ENCODE results near the gene RIPOR1.

RIPOR1 gene

DNA sequence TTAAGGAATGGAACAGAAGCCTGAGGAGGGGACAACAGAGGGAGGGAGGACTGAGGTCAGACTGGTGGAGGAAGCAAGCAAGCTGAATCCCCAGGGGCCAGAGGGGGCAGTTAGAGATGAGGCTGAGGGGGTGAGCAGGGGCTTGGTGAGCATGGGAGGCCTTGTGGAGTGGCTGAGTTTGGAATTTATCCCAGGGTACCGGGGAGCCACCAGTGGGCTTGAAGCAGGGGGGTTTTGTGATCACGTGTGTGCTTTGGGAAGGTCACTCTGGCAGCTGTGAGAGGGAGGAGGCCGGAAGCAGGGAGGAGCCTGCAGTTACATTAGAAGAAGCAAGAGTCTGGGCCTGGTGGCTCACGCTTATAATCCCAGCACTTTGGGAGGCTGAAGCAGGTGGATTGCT is 23.8 kb downstream of the RIPOR1 start:
- Histone ChIP-seq H3K27me3 (ENCODE audit: control insufficient read depth in 5 of 5, insufficient read depth in 4 of 5, low read length in 5 of 5) (no peaks in the 10 kb centered on the region), H3K4me1 (ENCODE audit: control insufficient read depth in 5 of 5, insufficient read depth in 5 of 5, low read length in 5 of 5) (peaks cover under 1 to 25% (median 10%) of the 10 kb centered on the region in 5 donors), H3K9me3 (ENCODE audit: control insufficient read depth in 5 of 5, low read length in 5 of 5) (no peaks in the 10 kb centered on the region), H3K9ac (ENCODE audit: low read length in 5 of 5) (peak overlapping the region in 1 of 5 donors; percentile 36), H3K36me3 (ENCODE audit: control insufficient read depth in 5 of 5, insufficient read depth in 5 of 5, low read length in 5 of 5) (peaks cover 0 to 16% (median 3%) of the 10 kb centered on the region in 5 donors), H3K27ac (ENCODE audit: low read depth, low read length) (no peak overlapping the region), H3K4me3 (ENCODE audit: low read depth in 1 of 5, low read length in 5 of 5) (no peak overlapping the region)

DNA sequence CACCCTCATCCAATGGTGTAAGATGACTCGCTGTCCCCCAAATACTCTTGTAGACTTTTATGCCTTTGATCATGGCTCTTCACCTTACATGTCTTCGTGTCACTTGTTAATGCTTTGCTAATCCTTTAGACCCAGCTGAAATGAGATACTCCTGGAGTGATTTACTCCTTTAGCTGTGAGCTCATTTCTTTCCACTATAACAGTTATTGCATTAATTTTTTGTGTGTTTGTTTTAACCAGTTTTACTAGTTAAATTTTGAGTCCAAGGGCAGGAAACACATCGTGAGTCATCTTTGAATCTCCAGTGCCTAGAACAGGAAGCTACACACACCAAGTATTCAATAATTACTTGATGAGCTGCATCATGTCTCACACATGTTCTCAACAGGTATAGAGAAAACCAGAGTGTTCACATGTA is 27.2 kb downstream of the RIPOR1 start:
- H3K4me1 ChIP-seq (ENCODE audit: control insufficient read depth in 5 of 5, insufficient read depth in 5 of 5, low read length in 5 of 5): peaks cover 0 to 17% (median 5%) of the 10 kb centered on the region in 5 donors
- H3K27ac ChIP-seq (ENCODE audit: low read depth, low read length): no peak overlapping the region
- H3K9me3 ChIP-seq (ENCODE audit: control insufficient read depth in 5 of 5, low read length in 5 of 5): no peaks in the 10 kb centered on the region
- no peak overlapping the region for H3K9ac ChIP-seq (ENCODE audit: low read length in 5 of 5)
- H3K36me3 ChIP-seq (ENCODE audit: control insufficient read depth in 5 of 5, insufficient read depth in 5 of 5, low read length in 5 of 5): no peaks in the 10 kb centered on the region
- H3K4me3 ChIP-seq (ENCODE audit: low read depth in 1 of 5, low read length in 5 of 5): no peak overlapping the region
- H3K27me3 ChIP-seq (ENCODE audit: control insufficient read depth in 5 of 5, insufficient read depth in 4 of 5, low read length in 5 of 5): no peaks in the 10 kb centered on the region

DNA sequence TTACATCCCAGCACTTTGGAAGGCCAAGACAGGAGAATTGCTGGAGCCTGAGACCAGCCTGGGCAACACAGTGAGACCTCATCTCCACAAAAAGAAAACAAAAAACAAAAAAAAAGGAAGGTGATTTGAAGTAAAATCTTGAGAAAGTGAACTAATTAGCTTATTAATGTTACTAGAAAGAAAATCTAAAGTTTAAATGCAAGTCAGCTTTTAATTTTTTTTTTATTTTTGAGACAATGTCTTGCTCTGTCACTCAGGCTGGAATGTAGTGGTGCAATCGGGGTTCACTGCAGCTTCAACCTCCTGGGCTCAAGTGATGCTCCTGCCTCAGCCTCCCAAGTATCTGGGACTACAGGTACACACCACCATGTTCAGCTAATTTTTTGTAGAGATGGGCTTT is 30.2 kb downstream of the RIPOR1 start:
- H3K27ac ChIP-seq (ENCODE audit: low read depth, low read length): no peak overlapping the region

DNA sequence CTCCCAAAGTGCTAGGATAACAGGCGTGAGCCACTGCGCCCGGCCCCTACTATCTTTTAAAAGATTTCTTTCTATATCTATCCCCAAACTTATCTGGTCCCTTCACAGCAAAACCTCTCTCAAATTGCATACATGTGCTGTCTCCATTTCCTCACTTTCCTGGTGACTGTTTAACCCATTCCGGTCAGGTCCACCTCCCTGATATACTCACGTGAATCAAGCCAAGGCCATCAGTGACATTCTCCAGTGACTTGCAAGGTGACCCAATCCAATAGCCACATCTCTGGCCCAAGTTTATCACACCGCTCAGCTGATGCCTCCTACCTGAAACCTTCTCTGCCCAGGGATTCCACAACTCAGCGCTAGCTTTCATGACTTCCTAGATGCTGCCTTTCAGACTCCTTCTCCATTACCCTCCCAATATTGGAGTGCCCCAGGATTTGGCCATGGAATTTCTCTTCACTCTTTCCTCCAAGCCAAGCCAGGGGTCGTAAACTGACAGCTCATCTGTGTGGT is 32.3 kb downstream of the RIPOR1 start:
- Histone ChIP-seq H3K4me1 (ENCODE audit: control insufficient read depth in 5 of 5, insufficient read depth in 5 of 5, low read length in 5 of 5) (peaks cover 6 to 36% (median 25%) of the 10 kb centered on the region in 5 donors), H3K27me3 (ENCODE audit: control insufficient read depth in 5 of 5, insufficient read depth in 4 of 5, low read length in 5 of 5) (no peaks in the 10 kb centered on the region), H3K36me3 (ENCODE audit: control insufficient read depth in 5 of 5, insufficient read depth in 5 of 5, low read length in 5 of 5) (no peaks in the 10 kb centered on the region), H3K4me3 (ENCODE audit: low read depth in 1 of 5, low read length in 5 of 5) (peak overlapping the region in 2 of 5 donors; percentile 81 to 83), H3K27ac (ENCODE audit: low read depth, low read length) (peak overlapping the region; percentile 87), H3K9ac (ENCODE audit: low read length in 5 of 5) (peak overlapping the region in 2 of 5 donors; percentile 82 to 89), H3K9me3 (ENCODE audit: control insufficient read depth in 5 of 5, low read length in 5 of 5) (no peaks in the 10 kb centered on the region)

More for the DNA sequence above, 30.2 kb downstream of the RIPOR1 start:
- H3K4me1 ChIP-seq (ENCODE audit: control insufficient read depth in 5 of 5, insufficient read depth in 5 of 5, low read length in 5 of 5): peaks cover 5 to 27% (median 15%) of the 10 kb centered on the region in 5 donors
- H3K4me3 ChIP-seq (ENCODE audit: low read depth in 1 of 5, low read length in 5 of 5): no peak overlapping the region
- no peaks in the 10 kb centered on the region for H3K36me3 ChIP-seq (ENCODE audit: control insufficient read depth in 5 of 5, insufficient read depth in 5 of 5, low read length in 5 of 5)
- no peaks in the 10 kb centered on the region for H3K27me3 ChIP-seq (ENCODE audit: control insufficient read depth in 5 of 5, insufficient read depth in 4 of 5, low read length in 5 of 5)
- H3K9me3 ChIP-seq (ENCODE audit: control insufficient read depth in 5 of 5, low read length in 5 of 5): no peaks in the 10 kb centered on the region
- H3K9ac ChIP-seq (ENCODE audit: low read length in 5 of 5): no peak overlapping the region

DNA sequence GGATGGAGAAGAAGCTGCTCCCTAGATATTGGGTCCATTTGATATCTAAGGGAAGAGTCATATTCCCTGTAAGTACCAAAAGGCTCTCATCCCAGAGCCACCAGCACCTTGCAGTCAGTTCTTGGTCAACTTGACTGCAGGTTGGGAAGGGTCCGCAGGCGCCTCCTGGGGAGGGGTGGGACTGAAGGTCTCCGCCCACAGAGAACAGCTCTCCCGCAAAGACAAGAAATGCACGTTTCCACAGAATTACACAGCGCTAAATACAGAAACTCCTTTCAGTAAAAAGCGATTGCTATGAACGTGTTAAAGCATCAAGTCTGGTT is 32.8 kb downstream of the RIPOR1 start:
- Histone ChIP-seq H3K27ac (ENCODE audit: low read depth, low read length) (peak overlapping the region; percentile 87), H3K27me3 (ENCODE audit: control insufficient read depth in 5 of 5, insufficient read depth in 4 of 5, low read length in 5 of 5) (no peaks in the 10 kb centered on the region), H3K4me3 (ENCODE audit: low read depth in 1 of 5, low read length in 5 of 5) (peak overlapping the region; percentile 74 to 83 (median 78)), H3K4me1 (ENCODE audit: control insufficient read depth in 5 of 5, insufficient read depth in 5 of 5, low read length in 5 of 5) (peaks cover 6 to 33% (median 25%) of the 10 kb centered on the region in 5 donors), H3K9ac (ENCODE audit: low read length in 5 of 5) (peak overlapping the region; percentile 28 to 89 (median 82)), H3K9me3 (ENCODE audit: control insufficient read depth in 5 of 5, low read length in 5 of 5) (no peaks in the 10 kb centered on the region), H3K36me3 (ENCODE audit: control insufficient read depth in 5 of 5, insufficient read depth in 5 of 5, low read length in 5 of 5) (no peaks in the 10 kb centered on the region)

DNA sequence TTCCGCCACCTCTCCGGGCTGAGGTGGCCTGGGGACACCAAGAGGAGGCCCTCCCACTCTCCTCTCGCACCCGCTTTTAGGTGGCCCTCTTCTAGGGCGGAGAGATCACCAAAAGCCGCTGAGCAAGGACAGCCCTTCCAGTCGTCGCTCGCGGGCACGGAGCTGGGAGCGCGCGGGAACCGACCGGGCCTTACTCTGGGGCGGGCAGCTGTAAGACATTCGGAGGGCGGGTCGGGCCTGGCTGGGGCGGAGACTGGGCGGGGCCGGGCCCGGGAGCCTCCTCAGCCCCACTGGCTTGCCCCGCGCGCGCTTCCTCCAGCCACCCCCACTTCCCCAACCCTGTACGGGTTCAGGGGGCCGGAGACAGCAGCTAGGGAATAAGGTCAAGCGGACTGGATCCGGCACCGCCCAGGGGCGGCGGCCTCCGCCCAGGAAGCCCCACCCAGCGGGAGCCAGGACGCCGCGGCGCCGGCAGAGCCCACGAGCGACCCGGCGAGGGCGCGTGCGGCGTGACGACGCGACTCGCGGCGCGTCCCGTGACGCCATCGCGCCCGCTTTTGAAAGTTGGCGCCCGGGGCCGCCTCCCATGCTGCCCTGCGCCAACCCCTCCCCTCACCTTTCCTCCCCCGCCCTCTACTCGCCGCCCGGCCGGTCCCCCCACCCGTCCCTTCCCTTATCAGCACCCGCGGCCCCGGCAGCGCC is 33.3 kb downstream of the RIPOR1 start:
- Histone ChIP-seq H3K9me3 (ENCODE audit: control insufficient read depth in 5 of 5, low read length in 5 of 5) (no peaks in the 10 kb centered on the region), H3K27me3 (ENCODE audit: control insufficient read depth in 5 of 5, insufficient read depth in 4 of 5, low read length in 5 of 5) (no peaks in the 10 kb centered on the region), H3K9ac (ENCODE audit: low read length in 5 of 5) (peak overlapping the region; percentile 28 to 89 (median 82)), H3K36me3 (ENCODE audit: control insufficient read depth in 5 of 5, insufficient read depth in 5 of 5, low read length in 5 of 5) (no peaks in the 10 kb centered on the region), H3K27ac (ENCODE audit: low read depth, low read length) (peak overlapping the region; percentile 87), H3K4me3 (ENCODE audit: low read depth in 1 of 5, low read length in 5 of 5) (peak overlapping the region; percentile 74 to 84 (median 81)), H3K4me1 (ENCODE audit: control insufficient read depth in 5 of 5, insufficient read depth in 5 of 5, low read length in 5 of 5) (peaks cover 6 to 33% (median 25%) of the 10 kb centered on the region in 5 donors)

DNA sequence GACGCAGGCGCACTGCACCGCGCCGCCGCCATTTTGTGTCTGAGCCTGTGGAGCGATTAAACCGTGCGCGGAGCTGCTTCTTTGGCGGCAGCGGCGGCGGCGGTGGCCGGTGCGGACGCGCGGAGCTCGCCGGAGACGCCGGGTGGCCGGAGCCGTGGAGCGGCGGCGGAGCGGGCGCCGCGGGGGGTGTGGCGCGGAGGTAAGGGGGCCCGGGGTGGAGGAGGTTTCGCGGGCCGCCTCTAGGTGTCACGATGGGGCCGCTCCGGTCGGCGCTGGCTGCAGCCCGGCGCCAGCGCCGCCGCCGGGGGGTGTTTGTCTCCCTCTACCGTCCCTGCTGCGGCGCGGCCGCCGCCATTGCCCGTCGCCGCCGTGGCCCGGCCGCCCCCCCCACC is 33.9 kb downstream of the RIPOR1 start, which contains the start of gene CTCF:
Gene CTCF, plus strand, starts transcription at position 1 of the 392 bp plus-strand sequence. CDS start 48,307 bp downstream, outside the sequence.
- H3K27ac ChIP-seq (ENCODE audit: low read depth, low read length): peak within 1 kb of the TSS; percentile 94
- H3K9me3 ChIP-seq (ENCODE audit: control insufficient read depth in 5 of 5, low read length in 5 of 5): no peaks in the 10 kb centered on the region
- H3K9ac ChIP-seq (ENCODE audit: low read length in 5 of 5): peak within 1 kb of the TSS; percentile 28 to 91 (median 88)
- H3K27me3 ChIP-seq (ENCODE audit: control insufficient read depth in 5 of 5, insufficient read depth in 4 of 5, low read length in 5 of 5): no peaks in the 10 kb centered on the region
- peaks cover 6 to 33% (median 25%) of the 10 kb centered on the region in 5 donors for H3K4me1 ChIP-seq (ENCODE audit: control insufficient read depth in 5 of 5, insufficient read depth in 5 of 5, low read length in 5 of 5)
- H3K36me3 ChIP-seq (ENCODE audit: control insufficient read depth in 5 of 5, insufficient read depth in 5 of 5, low read length in 5 of 5): no peaks in the 10 kb centered on the region
- peak within 1 kb of the TSS; percentile 81 to 92 (median 83) for H3K4me3 ChIP-seq (ENCODE audit: low read depth in 1 of 5, low read length in 5 of 5)

DNA sequence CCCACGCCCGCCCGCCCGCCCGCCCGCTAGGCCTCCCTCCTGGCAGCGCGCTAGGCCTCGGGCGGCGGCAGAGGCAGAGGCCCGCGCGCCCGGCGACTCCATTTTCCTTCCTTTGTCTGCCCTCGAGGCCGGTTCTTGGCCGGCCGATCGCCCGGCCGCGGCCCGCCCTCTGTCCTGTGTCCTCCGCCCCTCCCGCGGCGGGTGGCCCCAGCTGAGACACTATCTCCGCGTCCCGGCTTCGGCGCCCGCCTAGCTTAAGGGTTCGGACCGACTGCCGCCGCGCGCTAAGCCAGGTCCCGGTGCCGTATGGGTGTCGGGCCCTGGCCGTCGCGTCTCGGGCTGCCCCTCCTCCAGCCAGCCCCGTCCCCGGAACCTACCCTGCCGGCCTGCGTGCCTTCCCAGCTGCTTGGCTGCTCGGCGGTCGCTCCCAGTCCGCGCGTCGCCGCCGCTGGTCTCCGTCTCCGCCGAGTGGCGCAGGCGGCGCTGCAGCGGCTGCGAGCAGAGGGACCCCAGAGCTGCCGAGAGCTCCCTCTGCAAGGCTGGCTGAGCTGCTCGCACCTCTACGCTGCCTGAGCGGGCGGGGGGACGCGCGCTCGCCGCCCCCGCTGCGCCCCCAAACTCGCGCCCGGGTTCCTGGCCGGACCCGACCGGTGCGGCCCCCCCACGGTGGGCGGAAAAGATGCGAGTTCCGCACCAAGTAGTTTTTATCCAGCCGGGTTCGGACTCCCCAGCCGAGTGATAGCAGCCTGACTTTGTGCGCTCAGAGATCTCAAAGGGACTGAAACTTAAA is 34.5 kb downstream of the RIPOR1 start:
- H3K27me3 ChIP-seq (ENCODE audit: control insufficient read depth in 5 of 5, insufficient read depth in 4 of 5, low read length in 5 of 5): no peaks in the 10 kb centered on the region
- H3K9ac ChIP-seq (ENCODE audit: low read length in 5 of 5): peak overlapping the region; percentile 73 to 91 (median 88)
- peak overlapping the region; percentile 81 to 92 (median 84) for H3K4me3 ChIP-seq (ENCODE audit: low read depth in 1 of 5, low read length in 5 of 5)
- H3K9me3 ChIP-seq (ENCODE audit: control insufficient read depth in 5 of 5, low read length in 5 of 5): no peaks in the 10 kb centered on the region
- H3K4me1 ChIP-seq (ENCODE audit: control insufficient read depth in 5 of 5, insufficient read depth in 5 of 5, low read length in 5 of 5): peaks cover 6 to 33% (median 25%) of the 10 kb centered on the region in 5 donors
- no peaks in the 10 kb centered on the region for H3K36me3 ChIP-seq (ENCODE audit: control insufficient read depth in 5 of 5, insufficient read depth in 5 of 5, low read length in 5 of 5)
- H3K27ac ChIP-seq (ENCODE audit: low read depth, low read length): peak overlapping the region; percentile 94

DNA sequence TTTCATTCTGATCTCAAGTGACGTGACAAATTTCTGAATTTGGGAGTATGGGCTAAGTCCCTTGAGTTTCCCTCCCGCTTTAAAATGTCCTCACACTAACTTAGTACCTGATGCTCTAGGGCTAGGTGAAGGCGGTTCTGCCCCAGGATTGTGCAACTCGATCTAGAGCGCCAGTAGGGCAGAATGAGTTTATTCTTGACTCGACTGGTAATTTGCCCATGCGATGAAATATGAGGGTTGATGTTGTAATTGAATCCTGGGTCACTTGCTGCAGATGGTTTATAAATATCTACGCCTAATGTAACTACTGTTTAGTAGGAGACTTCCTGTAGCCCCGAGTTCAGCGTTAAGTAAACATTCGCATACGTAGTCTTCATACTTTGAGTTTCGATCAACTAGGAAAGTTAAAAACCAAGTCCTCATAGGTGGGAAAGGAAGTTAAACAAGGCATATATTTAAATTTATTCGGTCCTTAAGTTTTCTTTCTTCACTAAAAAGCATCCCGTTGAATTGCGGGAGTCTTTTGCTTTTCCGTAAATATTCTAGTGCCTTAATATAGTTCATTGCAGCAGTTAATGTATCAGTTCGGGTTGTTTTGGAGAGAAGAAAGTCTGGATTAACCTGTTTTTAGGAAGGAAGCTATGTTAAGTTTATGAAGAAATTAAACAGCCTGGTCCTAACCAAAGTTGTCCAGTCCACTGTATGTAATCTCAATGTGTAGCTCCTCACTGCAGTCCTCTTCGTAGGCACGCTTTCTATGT is 35.3 kb downstream of the RIPOR1 start:
- peaks cover 6 to 33% (median 25%) of the 10 kb centered on the region in 5 donors for H3K4me1 ChIP-seq (ENCODE audit: control insufficient read depth in 5 of 5, insufficient read depth in 5 of 5, low read length in 5 of 5)
- H3K9ac ChIP-seq (ENCODE audit: low read length in 5 of 5): peak overlapping the region; percentile 73 to 91 (median 88)
- no peaks in the 10 kb centered on the region for H3K27me3 ChIP-seq (ENCODE audit: control insufficient read depth in 5 of 5, insufficient read depth in 4 of 5, low read length in 5 of 5)

More for the DNA sequence above, 35.3 kb downstream of the RIPOR1 start:
- peak overlapping the region; percentile 81 to 92 (median 84) for H3K4me3 ChIP-seq (ENCODE audit: low read depth in 1 of 5, low read length in 5 of 5)
- no peaks in the 10 kb centered on the region for H3K36me3 ChIP-seq (ENCODE audit: control insufficient read depth in 5 of 5, insufficient read depth in 5 of 5, low read length in 5 of 5)
- H3K27ac ChIP-seq (ENCODE audit: low read depth, low read length): peak overlapping the region; percentile 94
- no peaks in the 10 kb centered on the region for H3K9me3 ChIP-seq (ENCODE audit: control insufficient read depth in 5 of 5, low read length in 5 of 5)
